ENCODE data around the gene SKIDA1.
"Not testable (repeated sequence)": the region's sequence is repeated elsewhere in the genome, so short reads cannot be mapped to it uniquely, and the experiment has no call there.

The SKIDA1 gene

DNA sequence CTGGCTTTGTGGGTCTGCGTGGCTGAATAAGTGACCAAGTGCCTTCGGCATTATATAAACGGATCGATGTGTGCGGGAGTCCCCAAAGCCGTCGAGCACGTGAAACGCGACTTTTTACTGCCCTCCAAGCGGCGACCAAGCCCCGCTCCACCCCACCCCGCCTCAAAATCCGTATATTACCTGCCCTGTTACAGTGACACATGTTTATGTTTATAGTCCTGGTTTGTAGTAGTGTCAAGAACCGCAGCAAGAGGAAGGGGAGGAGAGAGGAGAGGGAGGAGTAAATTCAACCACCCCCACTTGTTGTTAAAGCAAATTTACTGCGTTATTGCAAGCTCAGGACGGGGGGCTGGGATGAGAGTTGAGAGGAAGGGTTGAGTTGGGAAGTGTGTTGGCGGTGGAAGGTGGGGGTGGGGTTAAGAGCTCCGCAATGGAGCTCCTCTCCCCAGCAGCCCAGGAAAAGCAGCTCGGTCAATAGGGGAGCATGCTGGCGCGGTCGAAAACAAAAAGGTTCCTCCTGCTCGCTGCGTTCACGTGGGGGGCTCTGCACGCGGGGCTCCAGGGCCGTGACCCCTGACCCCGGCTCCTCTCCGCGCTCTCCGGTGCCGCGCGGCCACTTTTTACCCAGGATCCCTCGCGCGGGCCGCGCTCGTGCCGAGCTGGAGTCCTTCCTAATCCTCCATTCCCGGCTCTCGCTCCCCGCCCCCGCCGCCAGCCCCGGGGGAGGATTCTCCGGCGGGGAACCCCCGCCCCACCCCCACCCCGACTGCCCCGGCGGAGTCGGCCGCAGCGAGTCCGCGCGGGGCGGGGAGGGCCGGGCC is at the start of gene SKIDA1:
SKIDA1 (minus strand) TSS at position 316 of the 821 bp plus-strand sequence. CDS start 7,860 bp downstream, outside the sequence.
- peak; percentile 40 for DNase-seq (ENCODE audit: low read depth)

DNA sequence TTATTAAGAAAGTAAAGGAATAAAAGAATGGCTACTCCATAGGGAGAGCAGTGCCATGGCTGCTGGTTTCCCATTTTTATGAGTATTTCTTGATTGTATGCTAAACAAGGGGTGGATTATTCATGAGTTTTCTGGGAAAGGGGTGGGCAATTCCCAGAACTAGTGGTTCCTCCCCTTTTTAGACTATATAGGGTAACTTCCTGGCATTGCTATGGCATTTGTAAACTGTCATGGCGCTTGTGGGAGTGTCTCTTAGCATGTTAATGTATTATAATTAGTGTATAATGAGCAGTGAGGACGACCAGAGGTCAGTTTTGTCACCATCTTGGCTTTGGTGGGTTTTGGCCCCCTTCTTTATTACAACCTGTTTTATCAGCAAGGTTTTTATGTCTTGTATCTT is 49.0 kb upstream of the SKIDA1 start:
- DNase-seq (ENCODE audit: low read depth): not testable (repeated sequence)

DNA sequence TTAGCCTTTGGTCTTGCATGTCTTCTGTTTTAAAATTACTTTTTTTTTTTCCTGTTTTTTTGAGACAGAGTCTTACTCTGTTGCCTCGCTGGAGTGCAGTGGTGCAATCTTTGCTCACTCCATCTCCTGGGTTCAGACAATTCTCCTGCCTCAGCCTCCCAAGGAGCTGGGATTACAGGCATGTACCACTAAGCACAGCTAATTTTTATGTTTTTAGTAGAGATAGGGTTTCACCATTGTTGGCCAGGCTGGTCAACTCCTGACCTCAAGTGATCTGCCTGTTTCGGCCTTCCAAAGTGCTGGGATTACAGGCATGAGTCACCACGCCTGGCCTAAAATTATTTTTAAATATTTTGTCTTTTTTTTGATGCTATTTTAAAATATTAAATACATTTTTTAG is 47.1 kb upstream of the SKIDA1 start:
- no peak for DNase-seq (ENCODE audit: low read depth)

DNA sequence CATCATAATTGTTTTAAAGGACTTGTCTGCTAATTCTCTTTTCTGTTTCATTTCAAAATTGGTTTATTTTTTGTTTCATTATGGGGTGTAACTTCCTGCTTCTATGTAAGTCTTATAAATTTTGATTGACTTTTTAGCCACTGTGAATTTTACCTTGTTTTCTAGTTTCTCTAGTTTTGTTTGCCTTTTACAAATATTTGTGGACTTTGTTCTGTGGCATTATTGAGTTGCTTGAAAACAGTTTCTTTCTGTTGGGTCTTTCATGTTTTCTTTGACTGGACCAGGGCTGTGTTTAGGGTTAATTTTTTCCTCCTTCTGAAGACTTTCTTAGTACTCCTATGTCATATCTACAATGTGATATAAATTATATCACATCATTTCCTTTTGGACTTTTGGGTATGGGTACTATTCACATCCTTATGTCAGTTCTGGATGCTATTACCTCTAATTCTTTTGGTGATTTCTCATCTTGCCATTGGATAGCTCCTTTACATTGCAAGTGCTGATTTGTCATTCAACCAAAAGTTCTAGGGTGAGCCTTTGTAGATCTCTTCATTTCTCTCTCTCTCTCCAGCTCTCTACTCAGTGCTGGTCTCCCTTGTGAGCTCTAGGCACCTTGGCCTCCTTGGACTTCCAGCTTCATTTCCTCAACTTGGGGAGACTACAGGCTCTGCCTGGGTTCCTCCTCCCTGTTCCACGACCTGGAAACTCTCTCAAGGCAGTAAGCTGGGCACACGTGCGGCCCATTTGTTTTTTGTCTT is 45.5 kb upstream of the SKIDA1 start:
- no peak for DNase-seq (ENCODE audit: low read depth)

DNA sequence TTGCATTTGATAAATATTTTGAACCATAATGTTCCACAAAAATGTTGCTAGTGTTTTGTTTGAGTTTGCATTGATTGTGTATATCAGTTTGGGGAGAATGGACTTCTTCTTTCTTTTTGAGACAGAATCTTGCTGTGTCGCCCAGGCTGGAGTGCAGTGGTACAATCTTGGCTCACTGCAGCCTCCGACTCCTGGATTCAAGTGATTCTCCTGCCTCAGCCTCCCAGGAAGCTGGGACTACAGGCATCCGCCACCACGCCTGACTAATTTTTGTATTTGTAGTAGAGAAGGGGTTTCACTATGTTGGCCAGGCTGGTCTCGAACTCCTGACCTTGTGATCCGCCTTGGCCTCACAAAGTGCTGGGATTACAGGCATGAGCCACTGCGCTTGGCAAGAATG is 33.5 kb upstream of the SKIDA1 start:
- DNase-seq (ENCODE audit: low read depth): not testable (repeated sequence)

DNA sequence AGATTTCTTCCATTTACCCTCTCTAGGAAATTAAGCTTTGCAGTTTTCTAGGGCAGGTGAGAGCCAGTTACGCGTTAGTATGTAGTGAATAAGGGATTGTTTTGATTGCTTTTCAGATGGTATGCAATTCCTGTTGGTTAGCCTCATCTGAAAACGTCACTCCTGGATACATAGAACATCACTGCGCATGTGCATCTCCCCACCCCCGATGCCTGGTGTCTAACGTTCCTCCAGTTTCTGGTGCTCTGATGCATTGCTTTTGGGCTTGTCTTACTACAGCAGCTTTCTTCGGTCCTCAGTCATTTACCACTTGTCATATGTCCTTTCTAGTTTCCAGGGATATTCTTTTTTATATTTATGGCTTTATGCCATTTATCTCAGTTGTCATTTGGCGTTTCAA is 31.0 kb upstream of the SKIDA1 start:
- no peak for DNase-seq (ENCODE audit: low read depth)

DNA sequence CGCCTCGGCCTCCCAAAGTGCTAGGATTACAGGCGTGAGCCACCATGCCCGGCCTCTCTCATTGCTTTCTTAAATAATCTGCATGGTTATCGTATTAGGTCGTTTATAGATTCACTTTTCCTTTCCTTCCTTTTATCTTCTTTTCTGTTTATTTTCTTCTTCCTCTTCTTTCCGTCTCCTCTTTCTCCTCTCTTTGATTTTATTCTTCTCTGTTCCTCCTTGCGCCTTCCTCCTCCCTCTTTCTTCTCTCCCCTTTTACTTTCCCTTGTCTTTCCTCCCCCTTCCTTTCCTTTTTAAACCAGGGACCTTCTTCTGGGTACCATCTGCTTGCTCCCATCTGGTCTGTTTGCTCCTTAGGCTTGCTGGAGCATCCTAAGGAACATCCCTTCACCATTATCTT is 27.2 kb upstream of the SKIDA1 start:
- no peak for DNase-seq (ENCODE audit: low read depth)

DNA sequence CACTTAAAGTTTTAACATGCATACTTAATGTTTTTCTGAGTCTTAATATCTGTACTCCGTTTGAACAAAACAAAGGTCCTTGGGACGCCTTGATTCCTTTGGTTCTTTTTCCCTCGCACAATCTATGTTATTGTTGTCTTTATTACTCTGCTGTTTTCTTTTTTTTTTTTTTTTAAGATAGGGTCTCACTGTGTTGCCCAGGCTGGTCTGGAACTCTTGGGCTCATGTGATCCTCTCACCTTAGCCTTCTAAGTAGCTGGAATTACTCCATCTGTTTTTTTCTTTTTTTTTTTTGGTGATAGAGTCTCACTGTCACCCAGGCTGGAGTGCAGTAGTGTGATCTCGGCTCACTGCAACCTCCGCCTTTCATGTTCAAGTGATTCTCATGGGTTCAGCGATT is 21.8 kb upstream of the SKIDA1 start:
- DNase-seq (ENCODE audit: low read depth): no peak

DNA sequence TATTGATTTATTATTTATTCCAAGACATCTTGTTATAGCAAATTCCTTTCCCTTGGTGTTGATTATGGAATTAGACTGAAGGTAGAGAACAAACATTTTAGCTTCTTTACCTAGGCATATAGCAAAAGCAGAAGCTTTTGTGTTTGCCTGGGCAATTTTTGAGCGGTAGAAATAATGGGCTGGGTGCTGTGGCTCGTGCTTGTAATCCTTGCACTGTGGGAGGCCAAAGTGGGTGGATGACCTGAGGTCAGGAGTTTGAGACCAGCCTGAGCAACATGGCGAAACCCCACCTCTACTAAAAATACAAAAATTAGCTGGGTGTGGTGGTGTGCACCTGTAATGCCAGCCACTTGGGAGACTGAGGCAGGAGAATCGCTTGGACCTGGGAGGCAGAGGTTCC is 15.2 kb upstream of the SKIDA1 start:
- DNase-seq (ENCODE audit: low read depth): not testable (repeated sequence)

DNA sequence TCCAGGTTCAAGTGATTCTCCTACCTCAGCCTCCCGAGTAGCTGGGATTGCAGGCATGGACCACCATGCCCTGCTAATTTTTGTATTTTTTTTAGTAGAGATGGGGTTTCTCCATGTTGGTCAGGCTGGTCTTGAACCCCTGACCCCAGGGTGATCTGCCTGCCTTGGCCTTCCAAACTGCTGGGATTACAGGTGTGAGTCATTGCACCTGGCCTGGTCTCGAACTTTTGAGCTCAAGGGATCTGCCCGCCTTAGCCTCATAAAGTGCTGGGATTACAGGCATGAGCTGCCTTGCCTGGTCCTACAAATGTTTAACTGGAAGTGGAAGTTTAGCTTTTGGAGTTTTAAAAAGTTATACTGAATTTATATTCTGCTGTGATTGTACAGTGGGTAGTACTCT is 11.4 kb upstream of the SKIDA1 start:
- no peak for DNase-seq (ENCODE audit: low read depth)

DNA sequence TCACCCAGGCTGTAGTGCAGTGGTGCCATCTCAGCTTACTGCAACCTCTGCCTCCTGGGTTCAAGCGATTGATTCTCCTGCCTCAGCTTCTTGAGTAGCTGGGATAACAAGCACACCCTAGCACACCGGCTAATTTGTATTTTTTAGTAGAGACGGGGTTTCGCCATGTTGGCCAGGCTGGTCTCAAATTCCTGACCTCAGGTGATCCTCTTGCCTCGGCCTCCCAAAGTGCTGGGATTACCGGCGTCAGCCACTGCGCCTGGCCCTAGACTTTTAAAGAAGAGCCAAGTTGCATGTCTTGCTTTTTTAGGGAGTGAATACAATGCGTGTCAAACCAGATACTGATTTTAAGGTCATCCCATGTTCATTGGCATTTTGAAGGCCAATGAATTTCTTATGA is 10.5 kb upstream of the SKIDA1 start:
- not testable (repeated sequence) for DNase-seq (ENCODE audit: low read depth)

DNA sequence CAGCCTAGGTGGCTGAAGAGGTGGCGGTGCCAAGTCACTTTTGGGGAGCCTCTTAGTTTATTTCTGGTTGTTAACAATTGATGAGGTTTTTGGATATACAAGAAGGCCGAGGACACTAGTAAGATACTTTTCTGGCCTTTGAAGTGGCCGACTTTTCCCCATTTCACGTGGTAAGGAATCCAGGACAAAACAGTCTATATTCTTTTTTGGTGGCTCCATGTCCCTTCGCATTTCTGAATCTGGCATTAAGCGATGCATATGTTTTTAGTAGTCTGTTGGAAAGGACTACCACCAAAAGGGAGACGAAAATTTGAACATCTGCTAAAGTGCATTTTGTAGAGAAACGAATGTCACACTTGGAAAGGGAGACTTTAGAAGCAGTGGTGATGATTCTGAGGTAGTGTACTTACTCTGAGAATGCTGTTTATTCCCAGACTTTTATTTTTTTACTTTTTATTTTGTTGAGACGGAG is 10.0 kb upstream of the SKIDA1 start:
- DNase-seq (ENCODE audit: low read depth): no peak

DNA sequence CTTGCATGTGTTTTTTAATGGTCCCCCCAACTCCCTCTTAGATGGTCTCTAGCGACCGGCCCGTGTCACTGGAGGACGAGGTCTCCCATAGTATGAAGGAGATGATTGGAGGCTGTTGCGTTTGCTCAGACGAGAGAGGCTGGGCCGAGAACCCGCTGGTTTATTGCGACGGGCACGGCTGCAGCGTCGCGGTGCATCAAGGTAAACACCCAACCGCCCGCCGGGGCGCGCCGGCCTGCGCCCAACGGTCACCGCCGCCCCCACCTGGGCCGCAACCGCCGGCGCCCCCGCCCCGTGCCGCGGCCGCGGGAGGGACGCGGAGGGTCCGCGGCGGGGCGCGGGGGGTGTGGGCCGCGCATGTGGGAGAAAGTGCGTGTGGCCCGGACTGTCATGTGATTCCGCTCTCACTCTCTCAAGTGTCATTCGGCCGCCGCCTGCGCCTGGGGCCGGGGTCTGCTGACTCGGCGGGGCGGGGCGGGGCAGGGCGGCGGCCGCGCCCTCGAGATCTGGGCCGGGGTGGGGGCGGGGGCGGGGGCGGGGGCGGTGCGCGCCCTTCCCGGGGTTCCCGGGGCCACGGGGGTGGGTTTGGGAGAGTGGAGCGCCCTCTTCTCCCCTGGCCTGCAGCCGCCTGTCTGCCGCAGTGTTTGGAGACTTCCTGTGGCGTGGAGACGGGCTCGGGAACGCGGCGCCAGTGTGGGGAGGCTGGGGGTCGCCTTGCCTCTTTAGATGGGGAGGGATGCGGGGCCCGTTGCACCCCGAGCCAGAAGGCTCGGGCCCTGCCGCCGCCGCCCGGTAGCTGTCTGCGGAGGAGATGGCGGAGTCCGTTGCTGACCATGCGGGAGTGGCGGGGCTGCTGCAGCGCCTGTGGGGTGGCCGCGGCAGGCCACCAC is 9.4 kb upstream of the SKIDA1 start:
- peak; percentile 33 for DNase-seq (ENCODE audit: low read depth)

DNA sequence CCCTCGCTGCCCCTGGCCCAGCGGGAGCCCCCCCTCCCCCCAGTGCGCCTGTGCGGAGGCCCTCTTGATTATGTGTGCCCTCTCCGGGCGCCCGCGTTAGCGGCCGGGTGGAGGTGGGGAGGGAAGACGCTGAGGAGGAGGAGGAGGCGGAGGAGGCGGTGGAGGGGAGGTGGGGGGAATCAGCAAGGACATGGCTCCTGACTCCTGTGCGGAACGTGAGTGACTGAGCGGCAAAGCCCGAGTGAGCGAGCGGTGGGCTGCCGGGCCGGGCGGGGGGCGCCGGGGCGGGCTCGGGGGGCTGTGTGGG is 8.8 kb upstream of the SKIDA1 start:
- no peak for DNase-seq (ENCODE audit: low read depth)

DNA sequence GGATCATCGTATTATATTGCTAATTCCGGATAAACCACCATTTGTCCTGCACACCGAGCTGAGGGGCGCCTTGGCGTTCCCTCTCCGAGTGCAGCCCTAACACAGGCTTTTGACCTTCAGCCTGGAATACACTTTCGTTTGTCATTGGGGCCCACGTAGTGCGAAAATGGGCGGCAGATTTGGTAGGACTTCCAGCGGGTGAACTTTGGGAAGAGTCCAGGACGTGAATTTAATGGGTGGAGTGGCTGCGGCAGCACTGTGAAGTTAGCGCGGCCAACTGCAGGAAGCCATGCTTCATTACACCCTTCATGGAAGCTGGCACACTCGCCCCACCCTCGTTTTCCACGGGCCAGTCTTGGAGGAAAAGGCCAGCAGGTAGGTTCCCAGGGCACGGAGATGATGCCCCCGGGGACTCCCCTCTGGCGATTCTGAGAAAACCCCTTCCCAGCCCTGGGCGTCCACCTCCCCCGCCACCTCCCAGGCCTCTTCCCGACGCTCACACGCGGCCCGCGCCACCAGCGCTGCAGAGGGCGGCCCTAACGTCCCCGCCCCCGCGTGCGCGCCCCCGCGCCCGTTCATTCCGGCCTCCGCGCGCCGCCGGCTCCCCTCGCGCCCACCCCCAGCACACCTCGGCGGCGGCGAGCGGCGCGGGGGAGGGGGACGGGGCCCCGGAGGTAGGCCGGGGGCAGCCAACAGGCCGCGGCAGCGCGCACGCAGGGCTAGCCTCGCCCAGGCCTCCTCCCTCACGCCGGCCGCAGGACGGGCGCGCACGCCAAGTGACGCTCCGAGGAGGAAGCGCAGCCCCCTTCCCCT is 8.2 kb upstream of the SKIDA1 start, which contains the start of gene MLLT10:
MLLT10 (plus strand) TSS at position 766 of the 813 bp plus-strand sequence. CDS start 413 bp downstream, outside the sequence.
- peak; percentile 84 for DNase-seq (ENCODE audit: low read depth)

DNA sequence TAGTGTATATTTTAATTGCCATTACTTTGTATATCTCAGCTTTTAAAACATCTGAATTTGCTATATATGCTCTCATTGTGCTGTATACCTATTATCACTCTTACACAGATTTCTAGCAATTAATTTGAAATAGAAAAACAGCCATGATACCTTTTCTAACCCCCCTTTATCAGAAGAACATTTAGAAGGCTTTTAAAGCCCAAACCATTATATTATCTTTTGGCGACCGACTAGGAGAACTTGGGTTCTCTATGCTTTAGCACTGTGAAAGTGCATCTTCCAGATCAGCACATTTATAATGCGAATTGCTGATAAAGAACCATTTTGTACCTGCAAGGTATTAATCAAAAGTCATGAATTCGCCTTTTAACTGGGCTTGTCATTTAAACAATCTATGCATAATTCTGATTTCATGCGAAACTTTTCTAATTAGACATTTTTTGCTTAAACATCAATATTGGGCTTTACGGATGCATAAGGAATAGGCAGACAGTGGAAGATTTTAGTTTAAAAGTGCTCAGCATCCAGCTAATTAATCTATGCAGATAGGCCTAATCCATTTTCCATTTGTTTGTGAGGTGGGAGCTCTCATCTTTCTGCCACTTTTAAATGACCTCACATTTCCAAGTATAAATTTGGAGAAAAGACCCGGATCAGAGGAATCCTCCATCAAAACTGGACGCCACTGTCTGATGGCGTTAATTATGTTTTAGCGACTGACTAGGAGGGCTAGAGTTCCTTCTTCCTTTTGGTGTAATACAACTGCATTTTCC is 7.4 kb upstream of the SKIDA1 start:
- no peak for DNase-seq (ENCODE audit: low read depth)

DNA sequence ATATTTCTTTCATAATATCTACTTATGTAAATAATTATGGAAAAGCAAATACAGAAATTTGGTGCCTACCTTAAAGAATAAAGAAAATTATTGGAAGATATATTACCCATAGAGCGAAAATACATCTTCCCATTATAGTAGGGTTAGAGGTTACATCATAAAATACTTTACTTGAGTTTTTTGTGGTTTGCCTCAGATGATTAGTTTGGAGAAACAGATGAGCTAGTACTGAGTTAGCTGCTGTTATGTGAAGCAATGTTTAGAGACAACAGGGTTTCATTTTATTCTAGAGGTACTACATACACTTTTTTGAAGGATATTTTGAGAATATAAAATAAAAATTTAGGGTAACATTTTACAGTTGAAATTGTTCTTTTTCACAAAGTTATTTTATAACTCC is 5.7 kb upstream of the SKIDA1 start:
- no peak for DNase-seq (ENCODE audit: low read depth)

DNA sequence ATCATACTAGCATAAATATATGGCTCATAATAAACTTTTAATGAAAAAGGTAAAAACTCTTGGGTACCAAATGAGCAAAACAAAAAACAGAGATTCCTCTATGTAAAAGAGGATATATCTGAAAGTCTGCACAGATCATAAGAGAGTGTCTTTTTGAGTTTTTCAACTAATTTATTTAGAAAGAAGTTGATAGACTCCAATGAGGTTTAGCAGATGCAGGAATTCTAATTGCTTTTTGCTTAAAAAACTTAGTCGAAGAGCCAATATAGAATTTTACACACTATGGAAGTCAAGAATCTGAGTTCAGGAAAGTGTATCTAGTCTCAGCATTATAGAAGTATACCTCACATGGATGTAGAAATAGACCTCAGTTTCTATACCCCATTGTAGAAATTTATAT is 5.2 kb upstream of the SKIDA1 start:
- no peak for DNase-seq (ENCODE audit: low read depth)

DNA sequence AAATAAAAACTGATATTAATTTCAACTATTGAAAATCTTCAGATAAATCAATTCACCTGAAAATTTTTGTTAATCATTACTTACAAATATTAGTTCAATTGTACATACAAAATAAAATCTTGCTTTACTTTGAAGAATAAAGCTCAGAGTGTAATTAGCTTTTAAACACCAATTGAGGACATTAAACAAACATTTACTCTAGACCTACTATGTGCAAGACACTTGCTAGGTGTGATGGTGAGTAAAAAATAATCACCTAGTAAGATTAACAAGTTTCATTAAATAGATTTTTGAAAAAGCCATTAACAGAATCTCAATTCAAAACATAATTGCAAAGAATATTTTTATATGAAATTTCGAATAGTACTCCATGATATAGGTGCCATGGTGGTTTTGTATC is 4.7 kb upstream of the SKIDA1 start:
- DNase-seq (ENCODE audit: low read depth): no peak

DNA sequence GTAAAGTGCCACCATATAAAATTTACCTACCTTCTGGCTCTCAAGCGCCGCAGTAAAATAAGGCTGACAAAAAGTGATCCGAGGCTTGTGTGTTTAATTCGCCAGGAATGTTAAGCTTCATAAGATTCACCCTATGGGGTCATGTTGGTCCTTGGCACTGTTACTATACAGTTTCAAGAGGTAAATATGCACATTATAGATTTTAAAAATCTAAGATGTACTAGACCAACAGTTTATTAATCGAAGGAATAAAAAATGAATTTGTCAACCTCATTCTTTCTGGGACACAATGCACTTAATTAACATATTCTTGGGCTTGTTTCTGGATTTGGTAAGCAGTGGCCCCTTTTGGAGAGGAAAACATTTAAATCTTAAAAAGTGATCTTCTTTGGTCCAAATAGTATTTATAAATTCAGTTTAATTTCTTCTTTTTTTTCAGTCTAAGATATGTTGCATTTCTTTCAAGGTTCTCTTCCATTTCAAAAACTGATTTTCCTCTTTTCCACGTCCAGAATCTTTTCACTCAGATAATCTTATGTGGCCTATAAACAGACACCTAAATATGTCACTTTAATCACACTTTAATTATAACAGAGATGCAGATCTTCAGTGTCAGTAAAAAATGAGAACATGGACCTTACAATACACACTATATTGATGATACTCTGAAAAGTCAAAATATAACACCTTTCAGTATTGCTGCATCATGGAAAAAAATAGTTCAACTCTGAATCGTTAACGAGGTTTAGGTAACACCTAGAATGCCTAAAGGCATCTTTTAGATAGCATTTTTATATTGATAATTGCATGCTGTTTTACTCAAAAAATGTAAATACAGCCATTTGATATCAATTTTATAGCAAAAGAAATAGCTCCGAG is 3.8 kb upstream of the SKIDA1 start:
- no peak for DNase-seq (ENCODE audit: low read depth)

Data from stimulated activated CD8-positive, alpha-beta memory T cell treated with anti-CD3 and anti-CD28 coated beads, Interleukin-4, amount 100 ng/mL, for 24 hours (primary cell).